Epithelial cell of esophagus (primary cell): ENCODE results near the gene FPR2.
A peak's percentile ranks its signal among the peaks of the same experiment; 100 is the strongest.

Experiments used
- DNase-seq: peaks from one replicate; pipeline ENCODE4 v3.0.0; 2010; ENCODE audit warnings: low read depth
- H3K4me3 ChIP-seq: 2 replicates; pipeline ENCODE4 v1.5.1; 2011; ENCODE audit warnings: mild to moderate bottlenecking, low read length, control low read depth
- CTCF ChIP-seq: IDR thresholded peaks from 2 replicates; pipeline ENCODE4 v1.5.1; 2011; ENCODE audit warnings: low read depth, mild to moderate bottlenecking, low read length, control low read depth, inconsistent platforms; ENCODE audit not compliant: insufficient read depth; ENCODE audit errors: missing control alignments

The FPR2 gene

GRCh38 chr19:51716925-51717324 lies 44.1 kb upstream of the FPR2 start:
- DNase-seq, result no peak
- H3K4me3 ChIP-seq, result no peak overlapping the region
- no peak for TF ChIP-seq CTCF

- no peak for TF ChIP-seq CTCF
- H3K4me3 ChIP-seq, result peak overlapping the region; percentile 4
- no peak for DNase-seq
These were observed 41.6 kb upstream of the FPR2 start for GRCh38 chr19:51719251-51719988.

GRCh38 chr19:51721905-51722304 lies 39.1 kb upstream of the FPR2 start:
- H3K4me3 ChIP-seq, result no peak overlapping the region
- TF ChIP-seq CTCF, result no peak
- DNase-seq, result no peak

- DNase-seq, result no peak
- no peak for TF ChIP-seq CTCF
- no peak overlapping the region for H3K4me3 ChIP-seq
These were observed 38.5 kb upstream of the FPR2 start for GRCh38 chr19:51722492-51722891.

- no peak for TF ChIP-seq CTCF
- peak; percentile 77 for DNase-seq
- H3K4me3 ChIP-seq, result no peak overlapping the region
These were observed 36.4 kb upstream of the FPR2 start for GRCh38 chr19:51724543-51724942.

- peak; percentile 99 for DNase-seq
- no peak for TF ChIP-seq CTCF
These were observed 34.9 kb upstream of the FPR2 start for GRCh38 chr19:51726049-51726448.

GRCh38 chr19:51727349-51727880 lies 33.6 kb upstream of the FPR2 start:
- peak; percentile 68 for DNase-seq
- no peak overlapping the region for H3K4me3 ChIP-seq
- TF ChIP-seq CTCF, result peak; percentile 2

More at GRCh38 chr19:51726049-51726448, 34.9 kb upstream of the FPR2 start:
- no peak overlapping the region for H3K4me3 ChIP-seq
